GM23338 (cell line): Measurements from ENCODE around the gene DAAM1. TPM values are rescaled to one million over a fixed set of nuclear protein-coding genes. Genes with fewer than 3 reads are reported as not detected.

Experiments
- ATAC-seq: fragments of 200-7000 bp; cut with Tn5 transposase; 3 replicates; pipeline ENCODE4 v1.9.1; 2020
- DNase-seq: peaks from one replicate; pipeline ENCODE4 v3.0.0-alpha.2; 2015; ENCODE audit warnings: low spot score
- H2AFZ ChIP-seq: fragments of 200-600 bp; sonication (generic); 2 replicates; pipeline ENCODE4 v1.8.0; 2016; ENCODE audit warnings: antibody characterized with exemption, mild to moderate bottlenecking, moderate library complexity
- H3F3A ChIP-seq: fragments of 200-600 bp; sonication (generic); replicated peaks from 2 replicates; pipeline ENCODE4 v1.8.0; 2017; ENCODE audit warnings: antibody characterized with exemption, mixed run types, low read depth
- H3K27ac ChIP-seq: fragments of 200-600 bp; sonication (generic); 2 replicates; pipeline ENCODE4 v1.6.1; 2016; ENCODE audit warnings: low read depth
- H3K27me3 ChIP-seq: fragments of 200-600 bp; sonication (generic); 2 replicates; pipeline ENCODE4 v1.8.0; 2016; ENCODE audit warnings: mild to moderate bottlenecking, mixed run types, moderate library complexity; ENCODE audit not compliant: insufficient read depth
- H3K36me3 ChIP-seq: fragments of 200-600 bp; sonication (generic); 2 replicates; pipeline ENCODE4 v1.8.0; 2016; ENCODE audit warnings: mild to moderate bottlenecking; ENCODE audit not compliant: insufficient read depth
- H3K4me1 ChIP-seq: fragments of 200-600 bp; sonication (generic); 2 replicates; pipeline ENCODE4 v1.8.0; 2016; ENCODE audit warnings: mild to moderate bottlenecking, moderate library complexity; ENCODE audit not compliant: insufficient read depth
- H3K4me2 ChIP-seq: fragments of 200-600 bp; sonication (generic); 2 replicates; pipeline ENCODE4 v1.7.1; 2017; ENCODE audit warnings: mixed run types
- H3K4me3 ChIP-seq: fragments of 200-600 bp; sonication (generic); 2 replicates; pipeline ENCODE4 v1.6.1; 2016; ENCODE audit warnings: mixed run types
- H3K79me2 ChIP-seq: fragments of 200-600 bp; sonication (generic); replicated peaks from 2 replicates; pipeline ENCODE4 v1.8.0; 2017; ENCODE audit warnings: mild to moderate bottlenecking; ENCODE audit not compliant: insufficient read depth
- H3K9me2 ChIP-seq: fragments of 200-600 bp; sonication (generic); 2 replicates; pipeline ENCODE4 v1.8.0; 2017; ENCODE audit not compliant: insufficient read depth
- H4K20me1 ChIP-seq: fragments of 200-600 bp; sonication (generic); replicated peaks from 2 replicates; pipeline ENCODE4 v1.8.0; 2017; ENCODE audit warnings: mild to moderate bottlenecking; ENCODE audit not compliant: insufficient read depth
- H3K27ac Mint-ChIP-seq: 2 replicates; pipeline ENCODE4 v1.8.0; 2020; ENCODE audit warnings: inconsistent platforms, mild to moderate bottlenecking, moderate library complexity, mixed read lengths
- H3K27me3 Mint-ChIP-seq: 3 replicates; pipeline ENCODE4 v1.8.0; 2022; ENCODE audit warnings: low read depth, mild to moderate bottlenecking, moderate library complexity, mixed read lengths, inconsistent platforms; ENCODE audit not compliant: insufficient read depth, poor library complexity
- H3K36me3 Mint-ChIP-seq: 3 replicates; pipeline ENCODE4 v1.8.0; 2021; ENCODE audit warnings: low read depth, mild to moderate bottlenecking, inconsistent platforms, moderate library complexity, mixed read lengths
- H3K4me1 Mint-ChIP-seq: 3 replicates; pipeline ENCODE4 v1.8.0; 2020; ENCODE audit warnings: mild to moderate bottlenecking, inconsistent platforms, mixed read lengths
- H3K4me3 Mint-ChIP-seq: 3 replicates; pipeline ENCODE4 v1.8.0; 2021; ENCODE audit warnings: moderate library complexity, mild to moderate bottlenecking, inconsistent platforms, mixed read lengths
- H3K9me3 Mint-ChIP-seq: 3 replicates; pipeline ENCODE4 v1.8.0; 2020; ENCODE audit warnings: moderate library complexity, mild to moderate bottlenecking, inconsistent platforms, mixed read lengths
- EZH2 ChIP-seq: fragments of 200-600 bp; sonication (generic); IDR thresholded peaks from one replicate; pipeline ENCODE4 v1.8.0; 2017; ENCODE audit warnings: antibody characterized with exemption, mild to moderate bottlenecking, low read depth; ENCODE audit not compliant: unreplicated experiment
- EZH2phosphoT487 ChIP-seq: fragments of 200-600 bp; sonication (generic); IDR thresholded peaks from one replicate; pipeline ENCODE4 v1.8.1; 2018; ENCODE audit warnings: antibody characterized with exemption; ENCODE audit not compliant: unreplicated experiment
- NANOG ChIP-seq: IDR thresholded peaks from 2 replicates; pipeline ENCODE4 v1.6.1; 2016; ENCODE audit warnings: antibody characterized with exemption, borderline replicate concordance
- POLR2AphosphoS5 ChIP-seq: IDR thresholded peaks from 2 replicates; pipeline ENCODE4 v1.6.1; 2016; ENCODE audit warnings: antibody characterized with exemption, low read depth
- REST ChIP-seq: IDR thresholded peaks from one replicate; pipeline ENCODE4 v1.6.1; 2018; ENCODE audit warnings: antibody characterized with exemption; ENCODE audit not compliant: unreplicated experiment
- STAT1 ChIP-seq: IDR thresholded peaks from one replicate; pipeline ENCODE4 v1.6.1; 2016; ENCODE audit warnings: antibody characterized with exemption; ENCODE audit not compliant: unreplicated experiment
- ZNF331 ChIP-seq: fragments of 250-450 bp; sonication (Bioruptor Pico); IDR thresholded peaks from 2 replicates; pipeline ENCODE4 v1.5.0; 2020; ENCODE audit warnings: low read depth, mild to moderate bottlenecking, moderate library complexity
- polyA plus RNA-seq: library from polyadenylated mRNA; unstranded; fragments of >200 nt; fragmentation: Nextera tagmentation; extraction: Ambion mirVana; gene quantifications from 2 replicates; pipeline ENCODE4 v1.2.1, GENCODE V29; 2016
- total RNA-seq: library from RNA; depleted of rRNA; stranded (reverse); fragments of >200 nt; shearing (Covaris generic); gene quantifications from 2 replicates; pipeline ENCODE4 v1.2.3, GENCODE V29; 2014
- TF ChIP-seq, protein P1 (sequence below), 2 experiments: fragments of 200-600 bp in 1 of 2; sonication (generic) in 1 of 2; conservative IDR thresholded peaks; 2 replicates each; pipeline versions ENCODE4 v1.5.1 to v1.6.1; 2016 to 2017; ENCODE audit warnings: antibody characterized with exemption in 2 of 2, low read depth in 2 of 2, mild to moderate bottlenecking in 2 of 2, moderate library complexity in 1 of 2

DAAM1 gene
- total and polyA plus RNA-seq, 2 experiments from 2014 or later = 36.3 to 42.1 TPM

GRCh38 chr14:59331217-59331616 is 142.8 kb downstream of the DAAM1 start (continued):
- TF ChIP-seq REST (no peak), POLR2AphosphoS5 (no peak)

DNA sequence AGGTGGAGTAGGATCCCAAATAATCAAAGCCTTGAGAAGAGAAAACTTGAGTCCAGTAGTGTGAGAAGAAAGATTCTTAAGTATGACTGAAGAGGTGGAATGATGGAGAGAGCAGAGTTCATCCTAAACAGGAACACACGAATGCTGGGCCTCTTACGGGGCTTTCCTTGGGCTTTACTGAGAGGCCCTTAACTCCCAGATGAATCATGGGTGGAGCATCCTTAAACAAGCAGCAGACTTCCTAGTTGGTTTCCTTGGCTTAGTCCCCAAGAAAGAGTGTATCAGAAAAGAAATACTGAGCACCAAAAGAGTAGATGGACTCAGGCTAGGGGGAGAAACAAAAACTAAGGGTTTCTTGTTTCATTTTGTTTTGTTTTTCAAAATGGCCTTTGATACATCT is 144.3 kb downstream of the DAAM1 start:
- peaks cover 51% of the 10 kb centered on the region for H3K4me1 Mint-ChIP-seq
- no peak overlapping the region for H3K4me2 ChIP-seq

DNA sequence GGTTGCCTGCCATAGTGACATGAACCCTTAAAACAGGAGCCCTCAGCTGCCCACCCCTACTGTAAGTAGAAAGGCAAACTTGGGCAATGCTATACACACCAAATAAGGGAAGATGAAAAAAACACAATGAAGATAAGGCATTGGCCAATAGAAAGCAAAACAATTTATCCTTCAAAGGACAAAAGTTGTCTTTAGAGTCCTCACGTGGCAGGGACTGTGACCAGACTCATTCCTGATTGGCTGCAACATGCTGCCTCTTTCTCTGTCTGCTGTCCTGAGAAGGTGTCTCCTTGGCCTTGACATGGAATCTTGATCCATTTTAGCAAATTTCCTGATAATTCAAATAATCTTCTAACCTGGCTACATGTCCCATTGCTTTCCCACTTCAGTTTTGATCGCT is 144.8 kb downstream of the DAAM1 start:
- H3K36me3 ChIP-seq = no peaks in the 10 kb centered on the region
- H3K9me2 ChIP-seq = peaks cover 11% of the 10 kb centered on the region
- Mint-ChIP-seq H3K27ac (no peak overlapping the region; the same call in 1 of the 2 replicates), H3K27me3 (no peaks in the 10 kb centered on the region), H3K9me3 (no peaks in the 10 kb centered on the region), H3K4me3 (no peak overlapping the region), H3K36me3 (peaks cover 13% of the 10 kb centered on the region), H3K4me1 (peaks cover 56% of the 10 kb centered on the region)
- H3F3A ChIP-seq = no peaks in the 10 kb centered on the region
- no peaks in the 10 kb centered on the region for H4K20me1 ChIP-seq
- H3K27ac ChIP-seq = no peak overlapping the region
- H3K4me2 ChIP-seq = no peak overlapping the region
- no peaks in the 10 kb centered on the region for H3K79me2 ChIP-seq
- DNase-seq = no peak
- H3K4me3 ChIP-seq = no peak overlapping the region
- H3K27me3 ChIP-seq = no peaks in the 10 kb centered on the region
- H3K4me1 ChIP-seq = peaks cover 73% of the 10 kb centered on the region
- H2AFZ ChIP-seq = no peak overlapping the region
- ATAC-seq = no peak
- TF ChIP-seq, protein P1, sequence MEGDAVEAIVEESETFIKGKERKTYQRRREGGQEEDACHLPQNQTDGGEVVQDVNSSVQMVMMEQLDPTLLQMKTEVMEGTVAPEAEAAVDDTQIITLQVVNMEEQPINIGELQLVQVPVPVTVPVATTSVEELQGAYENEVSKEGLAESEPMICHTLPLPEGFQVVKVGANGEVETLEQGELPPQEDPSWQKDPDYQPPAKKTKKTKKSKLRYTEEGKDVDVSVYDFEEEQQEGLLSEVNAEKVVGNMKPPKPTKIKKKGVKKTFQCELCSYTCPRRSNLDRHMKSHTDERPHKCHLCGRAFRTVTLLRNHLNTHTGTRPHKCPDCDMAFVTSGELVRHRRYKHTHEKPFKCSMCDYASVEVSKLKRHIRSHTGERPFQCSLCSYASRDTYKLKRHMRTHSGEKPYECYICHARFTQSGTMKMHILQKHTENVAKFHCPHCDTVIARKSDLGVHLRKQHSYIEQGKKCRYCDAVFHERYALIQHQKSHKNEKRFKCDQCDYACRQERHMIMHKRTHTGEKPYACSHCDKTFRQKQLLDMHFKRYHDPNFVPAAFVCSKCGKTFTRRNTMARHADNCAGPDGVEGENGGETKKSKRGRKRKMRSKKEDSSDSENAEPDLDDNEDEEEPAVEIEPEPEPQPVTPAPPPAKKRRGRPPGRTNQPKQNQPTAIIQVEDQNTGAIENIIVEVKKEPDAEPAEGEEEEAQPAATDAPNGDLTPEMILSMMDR (conservative IDR thresholded peaks at IDR 0.05; ENCODE audit: low read depth in 2 of 2) = no peak

More for the DNA sequence above, 144.3 kb downstream of the DAAM1 start:
- no peaks in the 10 kb centered on the region for H3K79me2 ChIP-seq
- Mint-ChIP-seq H3K4me3 (no peak overlapping the region), H3K27ac (no peak overlapping the region), H3K9me3 (no peaks in the 10 kb centered on the region), H3K27me3 (no peaks in the 10 kb centered on the region), H3K36me3 (peaks cover 13% of the 10 kb centered on the region)
- no peaks in the 10 kb centered on the region for H3K36me3 ChIP-seq
- no peaks in the 10 kb centered on the region for H3F3A ChIP-seq
- ATAC-seq (no peak), DNase-seq (no peak)
- H3K27ac ChIP-seq = no peak overlapping the region
- no peak overlapping the region for H3K4me3 ChIP-seq
- H3K27me3 ChIP-seq = no peaks in the 10 kb centered on the region
- peaks cover 13% of the 10 kb centered on the region for H3K9me2 ChIP-seq
- TF ChIP-seq ZNF331 (CRISPR knock-in tag) = no peak
- no peak for TF ChIP-seq EZH2
- TF ChIP-seq EZH2phosphoT487 = no peak
- TF ChIP-seq NANOG = no peak
- no peak for TF ChIP-seq STAT1
- TF ChIP-seq, protein P1 (conservative IDR thresholded peaks at IDR 0.05; ENCODE audit: low read depth in 2 of 2) = no peak
- peaks cover 73% of the 10 kb centered on the region for H3K4me1 ChIP-seq
- H4K20me1 ChIP-seq = no peaks in the 10 kb centered on the region
- no peak overlapping the region for H2AFZ ChIP-seq
